OCI-LY1 (cell line): ENCODE measurements around the gene SPATA13.

Source experiments
- H2AFZ ChIP-seq: fragments of 200-600 bp; sonication (generic), shearing (Covaris generic); 2 replicates; pipeline ENCODE4 v1.6.0; 2014; ENCODE audit warnings: antibody characterized with exemption, mild to moderate bottlenecking, low read length
- H3F3A ChIP-seq: fragments of 200-600 bp; sonication (generic), shearing (Covaris generic); 2 replicates; pipeline ENCODE4 v1.6.0; 2014; ENCODE audit warnings: mild to moderate bottlenecking, antibody characterized with exemption, low read length, moderate library complexity; ENCODE audit not compliant: insufficient read depth
- H3K27ac ChIP-seq: fragments of 200-600 bp; sonication (generic); 2 replicates; pipeline ENCODE4 v1.5.1; 2014; ENCODE audit warnings: low read length, mixed run types, mild to moderate bottlenecking, low read depth; ENCODE audit not compliant: poor library complexity, severe bottlenecking
- H3K27me3 ChIP-seq: fragments of 200-600 bp; sonication (generic); 2 replicates; pipeline ENCODE4 v1.6.0; 2014; ENCODE audit warnings: antibody characterized with exemption, mild to moderate bottlenecking, low read length, moderate library complexity; ENCODE audit not compliant: insufficient read depth
- H3K36me3 ChIP-seq: fragments of 200-600 bp; sonication (generic); 2 replicates; pipeline ENCODE4 v1.6.1; 2014; ENCODE audit warnings: mild to moderate bottlenecking, antibody characterized with exemption, low read length, moderate library complexity, mixed read lengths; ENCODE audit not compliant: insufficient read depth
- H3K4me1 ChIP-seq: fragments of 200-600 bp; sonication (generic); 2 replicates; pipeline ENCODE4 v1.5.1; 2014; ENCODE audit warnings: mild to moderate bottlenecking, low read length, moderate library complexity; ENCODE audit not compliant: insufficient read depth, severe bottlenecking
- H3K4me2 ChIP-seq: fragments of 200-600 bp; sonication (generic), shearing (Covaris generic); 2 replicates; pipeline ENCODE4 v1.6.1; 2014; ENCODE audit warnings: low read length
- H3K4me3 ChIP-seq: fragments of 200-600 bp; sonication (generic); 2 replicates; pipeline ENCODE4 v1.5.1; 2014; ENCODE audit warnings: low read length, low read depth, mild to moderate bottlenecking, mixed read lengths; ENCODE audit not compliant: poor library complexity, severe bottlenecking
- H3K79me2 ChIP-seq: fragments of 200-600 bp; shearing (Covaris generic); 2 replicates; pipeline ENCODE4 v1.6.1; 2016; ENCODE audit warnings: mixed run types, low read length, mixed read lengths; ENCODE audit not compliant: insufficient read depth
- H3K9ac ChIP-seq: fragments of 200-600 bp; sonication (generic), shearing (Covaris generic); 2 replicates; pipeline ENCODE4 v1.6.1; 2014; ENCODE audit warnings: mild to moderate bottlenecking, low read length, mixed read lengths
- H3K9me2 ChIP-seq: fragments of 200-600 bp; sonication (generic), shearing (Covaris generic); 2 replicates; pipeline ENCODE4 v1.6.1; 2014; ENCODE audit warnings: low read depth, mild to moderate bottlenecking, low read length, mixed read lengths
- H3K9me3 ChIP-seq: fragments of 200-600 bp; shearing (Covaris generic); 2 replicates; pipeline ENCODE4 v1.6.1; 2014; ENCODE audit warnings: low read length, mixed read lengths
- H4K20me1 ChIP-seq: fragments of 200-600 bp; sonication (generic), shearing (Covaris generic); 2 replicates; pipeline ENCODE4 v1.6.0; 2016; ENCODE audit warnings: mild to moderate bottlenecking, low read length; ENCODE audit not compliant: insufficient read depth
- CTCF ChIP-seq: fragments of 200-600 bp; sonication (generic), shearing (Covaris generic); IDR thresholded peaks from 2 replicates; pipeline ENCODE4 v1.5.1; 2017; ENCODE audit warnings: mild to moderate bottlenecking, antibody characterized with exemption, low read length, moderate library complexity, mixed read lengths
- EZH2 ChIP-seq: fragments of 200-600 bp; sonication (generic), shearing (Covaris generic); IDR thresholded peaks from 2 replicates; pipeline ENCODE4 v1.8.0; 2017; ENCODE audit warnings: borderline replicate concordance, mixed run types, mild to moderate bottlenecking, antibody characterized with exemption, low read length, moderate library complexity, mixed read lengths

Gene SPATA13

GRCh38 chr13:24241336-24241735, 80.8 kb downstream of the SPATA13 start:
- no peak overlapping the region for H3K9ac ChIP-seq
- TF ChIP-seq CTCF (no peak), EZH2 (no peak)

DNA sequence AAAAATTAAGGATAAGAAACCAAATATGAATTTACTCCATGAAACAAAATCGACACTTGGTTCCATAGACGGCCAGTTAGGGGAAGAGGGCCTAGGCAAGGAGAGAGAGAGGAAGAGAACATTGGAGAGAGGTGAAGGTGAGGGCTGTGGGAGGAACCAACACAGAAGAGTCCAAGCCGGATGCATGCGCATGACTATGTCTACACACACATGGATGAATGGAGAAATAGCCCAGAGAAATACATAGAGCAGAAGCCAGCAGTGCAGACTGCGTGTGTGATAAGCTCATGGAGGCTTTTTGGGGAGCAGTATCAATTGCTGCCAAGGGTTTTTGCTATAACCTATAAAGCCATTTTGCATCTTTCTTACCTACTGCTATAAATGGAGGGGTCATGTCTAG, 81.6 kb downstream of the SPATA13 start:
- Histone ChIP-seq H2AFZ (no peak overlapping the region), H3K4me3 (no peak overlapping the region)

More at GRCh38 chr13:24241336-24241735, 80.8 kb downstream of the SPATA13 start:
- Histone ChIP-seq H3K79me2 (no peaks in the 10 kb centered on the region), H2AFZ (no peak overlapping the region), H3K27ac (no peak overlapping the region), H3K9me3 (no peaks in the 10 kb centered on the region), H3K36me3 (no peaks in the 10 kb centered on the region), H3K4me1 (no peaks in the 10 kb centered on the region), H3K9me2 (no peaks in the 10 kb centered on the region), H3K4me2 (no peak overlapping the region), H3K27me3 (no peaks in the 10 kb centered on the region), H3K4me3 (no peak overlapping the region), H4K20me1 (no peaks in the 10 kb centered on the region), H3F3A (no peaks in the 10 kb centered on the region)

DNA sequence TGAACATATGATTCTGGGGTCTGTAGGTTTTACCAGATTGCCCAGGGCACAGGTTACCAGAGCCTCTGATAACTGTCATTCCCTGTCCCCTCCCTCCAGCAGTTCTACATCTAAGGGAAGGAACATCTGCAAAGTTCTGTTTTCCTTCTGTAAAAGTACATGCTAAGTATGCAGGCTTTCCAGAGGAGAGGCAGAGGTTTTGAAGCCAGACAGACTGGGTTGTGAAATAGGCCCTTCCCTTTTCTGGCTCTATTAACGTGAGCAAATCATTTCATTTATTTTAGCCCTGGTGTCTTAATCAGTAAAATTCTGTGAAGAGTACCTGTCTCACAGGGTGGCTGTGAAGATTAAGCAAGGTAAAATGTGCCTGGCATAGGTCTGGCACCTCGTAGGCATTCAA, 82.8 kb downstream of the SPATA13 start:
- no peak overlapping the region for H3K4me3 ChIP-seq
- no peaks in the 10 kb centered on the region for H4K20me1 ChIP-seq
- no peak overlapping the region for H3K27ac ChIP-seq
- H3K4me1 ChIP-seq: no peaks in the 10 kb centered on the region
- no peak overlapping the region for H3K4me2 ChIP-seq
- TF ChIP-seq EZH2: no peak
- no peak for TF ChIP-seq CTCF
- H3K36me3 ChIP-seq: no peaks in the 10 kb centered on the region
- H2AFZ ChIP-seq: no peak overlapping the region
- no peaks in the 10 kb centered on the region for H3K79me2 ChIP-seq
- H3F3A ChIP-seq: no peaks in the 10 kb centered on the region
- H3K27me3 ChIP-seq: no peaks in the 10 kb centered on the region
- no peaks in the 10 kb centered on the region for H3K9me2 ChIP-seq
- no peak overlapping the region for H3K9ac ChIP-seq
- H3K9me3 ChIP-seq: no peaks in the 10 kb centered on the region

More for the DNA sequence above, 81.6 kb downstream of the SPATA13 start:
- Histone ChIP-seq H3K9me3 (no peaks in the 10 kb centered on the region), H3K4me2 (no peak overlapping the region), H4K20me1 (no peaks in the 10 kb centered on the region), H3K27me3 (no peaks in the 10 kb centered on the region), H3K27ac (no peak overlapping the region), H3K79me2 (no peaks in the 10 kb centered on the region), H3K4me1 (no peaks in the 10 kb centered on the region), H3F3A (no peaks in the 10 kb centered on the region), H3K36me3 (no peaks in the 10 kb centered on the region), H3K9me2 (no peaks in the 10 kb centered on the region), H3K9ac (no peak overlapping the region)
- TF ChIP-seq CTCF (no peak), EZH2 (no peak)
